HTR-8/SVneo (cell line): ENCODE results near the gene LAMA3.

ENCODE experiments used
- DNase-seq: peaks from one replicate; pipeline ENCODE4 v3.0.0; 2011; ENCODE audit warnings: low spot score, mixed read lengths; ENCODE audit not compliant: insufficient read length
- FAIRE-seq: peaks from 2 replicates; lab custom pipeline; 2011; peaks lifted over from hg19 to GRCh38; lab: Jason Lieb, UNC

Gene LAMA3

GRCh38 chr18:23922939-23923338, 233.7 kb downstream of the LAMA3 start:
- FAIRE-seq = no peak
- no peak for DNase-seq

GRCh38 chr18:23924813-23925212, 235.6 kb downstream of the LAMA3 start:
- FAIRE-seq (no peak), DNase-seq (peak; percentile 11)

- FAIRE-seq = no peak
Measured at GRCh38 chr18:23926571-23926970, 237.3 kb downstream of the LAMA3 start.

GRCh38 chr18:23927821-23928746, 238.8 kb downstream of the LAMA3 start:
- FAIRE-seq (no peak), DNase-seq (no peak)

More at GRCh38 chr18:23926571-23926970, 237.3 kb downstream of the LAMA3 start:
- DNase-seq = no peak

- FAIRE-seq (no peak), DNase-seq (no peak)
Measured at GRCh38 chr18:23929362-23929930, 240.2 kb downstream of the LAMA3 start.

- FAIRE-seq = no peak
Measured at GRCh38 chr18:23930002-23930401, 240.7 kb downstream of the LAMA3 start.

GRCh38 chr18:23932385-23933067, 243.3 kb downstream of the LAMA3 start:
- no peak for FAIRE-seq
- DNase-seq = no peak

More at GRCh38 chr18:23930002-23930401, 240.7 kb downstream of the LAMA3 start:
- no peak for DNase-seq

GRCh38 chr18:23933407-23933806, 244.2 kb downstream of the LAMA3 start:
- DNase-seq (no peak), FAIRE-seq (no peak)

- no peak for FAIRE-seq
Measured at GRCh38 chr18:23934252-23934651, 245.0 kb downstream of the LAMA3 start.

GRCh38 chr18:23934863-23935262, 245.6 kb downstream of the LAMA3 start:
- no peak for FAIRE-seq

More at GRCh38 chr18:23934252-23934651, 245.0 kb downstream of the LAMA3 start:
- no peak for DNase-seq

GRCh38 chr18:23935804-23936203, 246.6 kb downstream of the LAMA3 start:
- FAIRE-seq (no peak), DNase-seq (no peak)

More at GRCh38 chr18:23934863-23935262, 245.6 kb downstream of the LAMA3 start:
- no peak for DNase-seq

GRCh38 chr18:23936381-23936958, 247.2 kb downstream of the LAMA3 start:
- FAIRE-seq = no peak
- DNase-seq = no peak

GRCh38 chr18:23938043-23938756, 248.9 kb downstream of the LAMA3 start:
- FAIRE-seq = no peak
- no peak for DNase-seq

GRCh38 chr18:23938901-23939341, 249.7 kb downstream of the LAMA3 start:
- no peak for FAIRE-seq
- no peak for DNase-seq

- FAIRE-seq (no peak), DNase-seq (no peak)
Measured at GRCh38 chr18:23939366-23939765, 250.1 kb downstream of the LAMA3 start.

GRCh38 chr18:23939896-23940295, 250.6 kb downstream of the LAMA3 start:
- no peak for DNase-seq
- no peak for FAIRE-seq

- no peak for FAIRE-seq
- DNase-seq = no peak
Measured at GRCh38 chr18:23941791-23942190, 252.5 kb downstream of the LAMA3 start.

GRCh38 chr18:23943104-23943503, 253.9 kb downstream of the LAMA3 start:
- DNase-seq (no peak), FAIRE-seq (no peak)

- FAIRE-seq = no peak
Measured at GRCh38 chr18:23943903-23944624, 254.8 kb downstream of the LAMA3 start.

More at GRCh38 chr18:23943903-23944624, 254.8 kb downstream of the LAMA3 start:
- DNase-seq = no peak
